ENCODE data around the gene HMG20A. TPM values are rescaled to one million over a fixed set of nuclear protein-coding genes. Genes with fewer than 3 reads are reported as not detected.

The HMG20A gene
- total and polyA plus RNA-seq, 10 of the 15 experiments (the other 5 are each of a cell fraction or from before 2014, with no cell fraction given), result 30.0 to 98.7 (median 46.8) TPM

DNA sequence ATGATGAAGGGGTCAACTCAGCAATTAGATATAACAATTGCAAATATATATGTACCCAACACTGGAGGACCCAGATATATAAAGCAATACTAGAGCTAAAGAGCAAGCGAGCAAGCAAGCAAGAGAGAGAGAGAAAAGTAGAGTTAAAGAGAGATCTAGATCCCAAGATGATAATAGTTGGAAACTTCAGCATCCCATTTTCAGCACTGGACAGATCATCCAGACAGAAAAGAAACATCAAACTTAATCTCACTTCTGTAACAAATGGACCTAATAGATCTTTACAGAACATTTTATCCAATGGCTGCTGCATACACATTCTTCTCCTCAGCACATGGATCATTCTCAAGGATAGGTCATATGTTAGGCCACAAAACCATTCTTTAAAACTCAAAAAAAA lies 24.0 kb upstream of the HMG20A start:
- ChIA-PET POLR2A (no interaction called here), CTCF (no interaction called here), RAD21 (ENCODE audit: unreplicated experiment) (no interaction called here), SMC1A (ENCODE audit: uncharacterized antibody, unreplicated experiment) (interaction anchor here (0.6 to 1.4 kb wide), 2 partner anchors 21 to 44 kb away, joined by 3 to 4 read pairs; no protein-coding TSS in a partner anchor)
- intact Hi-C loops (cut with micrococcal nuclease; ENCODE audit: unreplicated experiment) (no loop called here), in situ Hi-C loops (cut with MboI) (no loop called here)
- FAIRE-seq (no peak), ATAC-seq (no peak), DNase-seq (ENCODE audit: low read depth, low spot score) (no peak)
- Histone ChIP-seq H4K20me1 (ENCODE audit: control insufficient read depth, insufficient read depth) (no peaks in the 10 kb centered on the region), H3K9ac (ENCODE audit: control insufficient read depth, insufficient read depth, low read length) (no peak overlapping the region), H3K79me2 (ENCODE audit: control insufficient read depth, insufficient read depth, low read length) (no peaks in the 10 kb centered on the region), H3K4me2 (ENCODE audit: control insufficient read depth, insufficient read depth) (no peak overlapping the region), H3K4me1 (ENCODE audit: control insufficient read depth, insufficient read depth, low read length) (no peaks in the 10 kb centered on the region), H3K4me3 (no peak overlapping the region), H2AFZ (ENCODE audit: control insufficient read depth, low read depth, low read length) (no peak overlapping the region), H3K9me3 (replicated peaks; ENCODE audit: control insufficient read depth, insufficient read depth, low read length) (peaks cover 11% of the 10 kb centered on the region), H3K36me3 (ENCODE audit: control insufficient read depth in 2 of 2, insufficient read depth in 2 of 2, low read length in 1 of 2) (no peaks in the 10 kb centered on the region), H3K27me3 (replicated peaks in 1 of 2; ENCODE audit: control insufficient read depth in 2 of 2, insufficient read depth in 2 of 2, low read length in 1 of 2) (no peaks in the 10 kb centered on the region), H3K27ac (ENCODE audit: control insufficient read depth, insufficient read depth) (no peak overlapping the region)
- 30% methylated on average over 1 of the region's 1 CpG for WGBS (ENCODE audit: insufficient coverage, insufficient replicate concordance, low lambda C conversion rate, missing lambda C conversion rate)
- no TSS peak for BruUV-seq (replicated peaks)
- TF ChIP-seq, protein P1, sequence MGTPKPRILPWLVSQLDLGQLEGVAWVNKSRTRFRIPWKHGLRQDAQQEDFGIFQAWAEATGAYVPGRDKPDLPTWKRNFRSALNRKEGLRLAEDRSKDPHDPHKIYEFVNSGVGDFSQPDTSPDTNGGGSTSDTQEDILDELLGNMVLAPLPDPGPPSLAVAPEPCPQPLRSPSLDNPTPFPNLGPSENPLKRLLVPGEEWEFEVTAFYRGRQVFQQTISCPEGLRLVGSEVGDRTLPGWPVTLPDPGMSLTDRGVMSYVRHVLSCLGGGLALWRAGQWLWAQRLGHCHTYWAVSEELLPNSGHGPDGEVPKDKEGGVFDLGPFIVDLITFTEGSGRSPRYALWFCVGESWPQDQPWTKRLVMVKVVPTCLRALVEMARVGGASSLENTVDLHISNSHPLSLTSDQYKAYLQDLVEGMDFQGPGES (IDR thresholded peaks at IDR 0.05), result no peak
- TF ChIP-seq TCF3 (IDR thresholded peaks at IDR 0.05; ENCODE audit: borderline replicate concordance, insufficient read depth, low read depth, low read length), result no peak
- TF ChIP-seq JUND (IDR thresholded peaks at IDR 0.05; ENCODE audit: low read depth, low read length), result no peak
- TF ChIP-seq, protein P2, sequence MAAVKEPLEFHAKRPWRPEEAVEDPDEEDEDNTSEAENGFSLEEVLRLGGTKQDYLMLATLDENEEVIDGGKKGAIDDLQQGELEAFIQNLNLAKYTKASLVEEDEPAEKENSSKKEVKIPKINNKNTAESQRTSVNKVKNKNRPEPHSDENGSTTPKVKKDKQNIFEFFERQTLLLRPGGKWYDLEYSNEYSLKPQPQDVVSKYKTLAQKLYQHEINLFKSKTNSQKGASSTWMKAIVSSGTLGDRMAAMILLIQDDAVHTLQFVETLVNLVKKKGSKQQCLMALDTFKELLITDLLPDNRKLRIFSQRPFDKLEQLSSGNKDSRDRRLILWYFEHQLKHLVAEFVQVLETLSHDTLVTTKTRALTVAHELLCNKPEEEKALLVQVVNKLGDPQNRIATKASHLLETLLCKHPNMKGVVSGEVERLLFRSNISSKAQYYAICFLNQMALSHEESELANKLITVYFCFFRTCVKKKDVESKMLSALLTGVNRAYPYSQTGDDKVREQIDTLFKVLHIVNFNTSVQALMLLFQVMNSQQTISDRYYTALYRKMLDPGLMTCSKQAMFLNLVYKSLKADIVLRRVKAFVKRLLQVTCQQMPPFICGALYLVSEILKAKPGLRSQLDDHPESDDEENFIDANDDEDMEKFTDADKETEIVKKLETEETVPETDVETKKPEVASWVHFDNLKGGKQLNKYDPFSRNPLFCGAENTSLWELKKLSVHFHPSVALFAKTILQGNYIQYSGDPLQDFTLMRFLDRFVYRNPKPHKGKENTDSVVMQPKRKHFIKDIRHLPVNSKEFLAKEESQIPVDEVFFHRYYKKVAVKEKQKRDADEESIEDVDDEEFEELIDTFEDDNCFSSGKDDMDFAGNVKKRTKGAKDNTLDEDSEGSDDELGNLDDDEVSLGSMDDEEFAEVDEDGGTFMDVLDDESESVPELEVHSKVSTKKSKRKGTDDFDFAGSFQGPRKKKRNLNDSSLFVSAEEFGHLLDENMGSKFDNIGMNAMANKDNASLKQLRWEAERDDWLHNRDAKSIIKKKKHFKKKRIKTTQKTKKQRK (IDR thresholded peaks at IDR 0.05; ENCODE audit: low read depth, low read length), result no peak
- no peak for TF ChIP-seq IKZF1 (conservative IDR thresholded peaks at IDR 0.05)
- no peak for TF ChIP-seq NFYB (IDR thresholded peaks at IDR 0.05; ENCODE audit: insufficient read depth, low read depth, low read length)
- TF ChIP-seq PAX8 (IDR thresholded peaks at IDR 0.05), result no peak
- no peak for TF ChIP-seq SREBF1 (IDR thresholded peaks at IDR 0.05; ENCODE audit: low read length)
- TF ChIP-seq CREB1 (IDR thresholded peaks at IDR 0.05; ENCODE audit: low read depth), result no peak
- TF ChIP-seq, protein P3, sequence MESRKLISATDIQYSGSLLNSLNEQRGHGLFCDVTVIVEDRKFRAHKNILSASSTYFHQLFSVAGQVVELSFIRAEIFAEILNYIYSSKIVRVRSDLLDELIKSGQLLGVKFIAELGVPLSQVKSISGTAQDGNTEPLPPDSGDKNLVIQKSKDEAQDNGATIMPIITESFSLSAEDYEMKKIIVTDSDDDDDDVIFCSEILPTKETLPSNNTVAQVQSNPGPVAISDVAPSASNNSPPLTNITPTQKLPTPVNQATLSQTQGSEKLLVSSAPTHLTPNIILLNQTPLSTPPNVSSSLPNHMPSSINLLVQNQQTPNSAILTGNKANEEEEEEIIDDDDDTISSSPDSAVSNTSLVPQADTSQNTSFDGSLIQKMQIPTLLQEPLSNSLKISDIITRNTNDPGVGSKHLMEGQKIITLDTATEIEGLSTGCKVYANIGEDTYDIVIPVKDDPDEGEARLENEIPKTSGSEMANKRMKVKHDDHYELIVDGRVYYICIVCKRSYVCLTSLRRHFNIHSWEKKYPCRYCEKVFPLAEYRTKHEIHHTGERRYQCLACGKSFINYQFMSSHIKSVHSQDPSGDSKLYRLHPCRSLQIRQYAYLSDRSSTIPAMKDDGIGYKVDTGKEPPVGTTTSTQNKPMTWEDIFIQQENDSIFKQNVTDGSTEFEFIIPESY (IDR thresholded peaks at IDR 0.05), result no peak
- TF ChIP-seq EED (IDR thresholded peaks at IDR 0.05; ENCODE audit: low read depth), result no peak
- TF ChIP-seq NR2F1 (conservative IDR thresholded peaks at IDR 0.05), result no peak
- TF ChIP-seq, protein P4, sequence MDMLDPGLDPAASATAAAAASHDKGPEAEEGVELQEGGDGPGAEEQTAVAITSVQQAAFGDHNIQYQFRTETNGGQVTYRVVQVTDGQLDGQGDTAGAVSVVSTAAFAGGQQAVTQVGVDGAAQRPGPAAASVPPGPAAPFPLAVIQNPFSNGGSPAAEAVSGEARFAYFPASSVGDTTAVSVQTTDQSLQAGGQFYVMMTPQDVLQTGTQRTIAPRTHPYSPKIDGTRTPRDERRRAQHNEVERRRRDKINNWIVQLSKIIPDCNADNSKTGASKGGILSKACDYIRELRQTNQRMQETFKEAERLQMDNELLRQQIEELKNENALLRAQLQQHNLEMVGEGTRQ (IDR thresholded peaks at IDR 0.05; ENCODE audit: borderline replicate concordance, low read depth, low read length), result no peak
- TF ChIP-seq CEBPB (IDR thresholded peaks at IDR 0.05; ENCODE audit: borderline replicate concordance in 1 of 2, low read depth in 2 of 2, low read length in 2 of 2), result no peak
- TF ChIP-seq, protein P5, sequence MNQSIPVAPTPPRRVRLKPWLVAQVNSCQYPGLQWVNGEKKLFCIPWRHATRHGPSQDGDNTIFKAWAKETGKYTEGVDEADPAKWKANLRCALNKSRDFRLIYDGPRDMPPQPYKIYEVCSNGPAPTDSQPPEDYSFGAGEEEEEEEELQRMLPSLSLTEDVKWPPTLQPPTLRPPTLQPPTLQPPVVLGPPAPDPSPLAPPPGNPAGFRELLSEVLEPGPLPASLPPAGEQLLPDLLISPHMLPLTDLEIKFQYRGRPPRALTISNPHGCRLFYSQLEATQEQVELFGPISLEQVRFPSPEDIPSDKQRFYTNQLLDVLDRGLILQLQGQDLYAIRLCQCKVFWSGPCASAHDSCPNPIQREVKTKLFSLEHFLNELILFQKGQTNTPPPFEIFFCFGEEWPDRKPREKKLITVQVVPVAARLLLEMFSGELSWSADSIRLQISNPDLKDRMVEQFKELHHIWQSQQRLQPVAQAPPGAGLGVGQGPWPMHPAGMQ (IDR thresholded peaks at IDR 0.05; ENCODE audit: borderline replicate concordance), result no peak
- TF ChIP-seq DPF2 (IDR thresholded peaks at IDR 0.05), result no peak
- no peak for TF ChIP-seq TARDBP (IDR thresholded peaks at IDR 0.05; ENCODE audit: borderline replicate concordance)
- TF ChIP-seq SIN3A (IDR thresholded peaks at IDR 0.05; ENCODE audit: low read depth, low read length), result no peak
